Small intestine (tissue), 7 donors: Measurements from ENCODE around the gene DLEU7. TPM values are rescaled to one million over a fixed set of nuclear protein-coding genes. Genes with fewer than 3 reads are reported as not detected.

Source experiments
- DNase-seq, 2 donors: peaks; one replicate each; pipeline versions ENCODE4 v3.0.0 to v3.0.0-alpha.2; 2013
- FAIRE-seq: peaks from 2 replicates; lab custom pipeline; 2012; peaks lifted over from hg19 to GRCh38; lab: Jason Lieb, UNC
- H3K27ac ChIP-seq, 3 donors: one replicate each; pipeline ENCODE4 v1.5.1; 2013; ENCODE audit warnings: low read length in 2 of 3, mild to moderate bottlenecking in 2 of 3, control low read depth in 1 of 3, inconsistent platforms in 1 of 3, low read depth in 1 of 3, moderate library complexity in 1 of 3
- H3K27me3 ChIP-seq, 3 donors: one replicate each; pipeline ENCODE4 v1.6.1; 2013; ENCODE audit warnings: low read length in 3 of 3, inconsistent platforms in 1 of 3; ENCODE audit not compliant: control insufficient read depth in 3 of 3, insufficient read depth in 3 of 3
- H3K36me3 ChIP-seq, 3 donors: one replicate each; pipeline ENCODE4 v1.6.1; 2013; ENCODE audit warnings: low read length in 3 of 3, inconsistent platforms in 1 of 3, low read depth in 1 of 3, mild to moderate bottlenecking in 1 of 3, moderate library complexity in 1 of 3; ENCODE audit not compliant: control insufficient read depth in 3 of 3, insufficient read depth in 2 of 3
- H3K4me1 ChIP-seq, 3 donors: one replicate each; pipeline ENCODE4 v1.6.1; 2013; ENCODE audit warnings: low read length in 2 of 3, inconsistent platforms in 1 of 3, low read depth in 1 of 3, mild to moderate bottlenecking in 1 of 3, moderate library complexity in 1 of 3; ENCODE audit not compliant: control insufficient read depth in 3 of 3, insufficient read depth in 2 of 3
- H3K4me3 ChIP-seq, 3 donors: one replicate each; pipeline ENCODE4 v1.5.1; 2013; ENCODE audit warnings: low read length in 3 of 3, control low read depth in 1 of 3, inconsistent platforms in 1 of 3, low read depth in 1 of 3, mild to moderate bottlenecking in 1 of 3, moderate library complexity in 1 of 3
- H3K9me3 ChIP-seq, 2 donors: one replicate each; pipeline ENCODE4 v1.6.1; 2013; ENCODE audit warnings: low read depth in 1 of 2, low read length in 1 of 2; ENCODE audit not compliant: control insufficient read depth in 2 of 2, insufficient read depth in 1 of 2
- WGBS, 3 donors: extraction: QIAGEN DNeasy Blood & Tissue Kit; methylation state at CpG; one replicate each; pipeline ENCODE4 v1.1.7; 2013; 5-methylcytosine and 5-hydroxymethylcytosine counted together
- polyA plus RNA-seq, 4 donors: library from polyadenylated mRNA; stranded (reverse) in 3 of 4; unstranded in 1 of 4; fragments of 200-250 nt in 3 of 4; fragments of 120-200 nt in 1 of 4; gene quantifications; one replicate each; pipeline versions ENCODE4 v1.2.1 to v1.2.3, GENCODE V29; 2013
- donor health status: healthy with polysubstance abuse.
- donor health status: control.
- donor health status: control.
- donor health status: Bipolar disorder and iron deficiency.
- donor health status: healthy.

The DLEU7 gene
- polyA plus RNA-seq, 4 donors: 0.18 to 0.53 (median 0.27) TPM; not detected in 1

- 91 to 94% (median 92%) methylated on average over 5 of the region's 5 CpGs for WGBS, 3 donors
- H3K9me3 ChIP-seq: peaks cover 0 to 3% of the 10 kb centered on the region in 2 donors
- H3K36me3 ChIP-seq: no peaks in the 10 kb centered on the region
- H3K4me1 ChIP-seq: no peaks in the 10 kb centered on the region
- no peak overlapping the region for H3K27ac ChIP-seq
- DNase-seq (no peak), FAIRE-seq (no peak)
- no peak overlapping the region for H3K4me3 ChIP-seq
- no peaks in the 10 kb centered on the region for H3K27me3 ChIP-seq
Observed at GRCh38 chr13:50882816-50883435, 39.4 kb upstream of the DLEU7 start.

GRCh38 chr13:50873991-50874390, 30.5 kb upstream of the DLEU7 start:
- Histone ChIP-seq H3K9me3 (no peaks in the 10 kb centered on the region), H3K4me3 (no peak overlapping the region), H3K4me1 (no peaks in the 10 kb centered on the region), H3K27me3 (no peaks in the 10 kb centered on the region), H3K36me3 (no peaks in the 10 kb centered on the region), H3K27ac (no peak overlapping the region)
- no peak for FAIRE-seq
- DNase-seq: no peak
- WGBS, 3 donors: 87 to 95% (median 91%) methylated on average over 2 of the region's 2 CpGs

- H3K27ac ChIP-seq: no peak overlapping the region
- H3K4me1 ChIP-seq: no peaks in the 10 kb centered on the region
- H3K27me3 ChIP-seq: no peaks in the 10 kb centered on the region
- no peaks in the 10 kb centered on the region for H3K36me3 ChIP-seq
- FAIRE-seq (no peak), DNase-seq (no peak)
- WGBS, 3 donors: 57 to 69% (median 67%) methylated on average over 2 of the region's 2 CpGs
- H3K4me3 ChIP-seq: no peak overlapping the region
- H3K9me3 ChIP-seq: no peaks in the 10 kb centered on the region
Observed at GRCh38 chr13:50873467-50873866, 30.0 kb upstream of the DLEU7 start.

- H3K4me3 ChIP-seq: no peak overlapping the region
Observed at GRCh38 chr13:50871405-50871804, 27.9 kb upstream of the DLEU7 start.

GRCh38 chr13:50867637-50867945, 24.1 kb upstream of the DLEU7 start:
- peaks cover 0 to 2% (median 0%) of the 10 kb centered on the region in 3 donors for H3K27me3 ChIP-seq
- H3K4me3 ChIP-seq: no peak overlapping the region
- no peaks in the 10 kb centered on the region for H3K4me1 ChIP-seq
- no peak for FAIRE-seq
- no peaks in the 10 kb centered on the region for H3K9me3 ChIP-seq
- H3K27ac ChIP-seq: no peak overlapping the region
- DNase-seq: no peak
- 61 to 72% (median 67%) methylated on average over 3 of the region's 3 CpGs for WGBS, 3 donors
- no peaks in the 10 kb centered on the region for H3K36me3 ChIP-seq

More at GRCh38 chr13:50871405-50871804, 27.9 kb upstream of the DLEU7 start:
- Histone ChIP-seq H3K27me3 (peaks cover 0 to 2% (median 0%) of the 10 kb centered on the region in 3 donors), H3K27ac (no peak overlapping the region), H3K36me3 (no peaks in the 10 kb centered on the region), H3K9me3 (no peaks in the 10 kb centered on the region), H3K4me1 (no peaks in the 10 kb centered on the region)
- no peak for DNase-seq
- FAIRE-seq: no peak
- WGBS, 3 donors: 75 to 90% (median 84%) methylated on average over 1 of the region's 1 CpG

GRCh38 chr13:50866817-50867636, 23.5 kb upstream of the DLEU7 start:
- Histone ChIP-seq H3K36me3 (no peaks in the 10 kb centered on the region), H3K4me3 (no peak overlapping the region), H3K27me3 (peaks cover 0 to 2% (median 0%) of the 10 kb centered on the region in 3 donors), H3K4me1 (no peaks in the 10 kb centered on the region), H3K9me3 (no peaks in the 10 kb centered on the region), H3K27ac (no peak overlapping the region)
- DNase-seq (no peak), FAIRE-seq (no peak)
- WGBS, 3 donors: 73 to 84% (median 77%) methylated on average over 2 of the region's 2 CpGs

- Histone ChIP-seq H3K27me3 (peaks cover 0 to 2% (median 0%) of the 10 kb centered on the region in 3 donors), H3K4me3 (no peak overlapping the region), H3K27ac (no peak overlapping the region), H3K36me3 (no peaks in the 10 kb centered on the region), H3K9me3 (no peaks in the 10 kb centered on the region), H3K4me1 (no peaks in the 10 kb centered on the region)
- DNase-seq (no peak), FAIRE-seq (no peak)
- WGBS, 3 donors: 90 to 99% (median 94%) methylated on average over 1 of the region's 1 CpG
Observed at GRCh38 chr13:50864492-50864891, 21.0 kb upstream of the DLEU7 start.

GRCh38 chr13:50855681-50856080, 12.2 kb upstream of the DLEU7 start:
- Histone ChIP-seq H3K4me1 (no peaks in the 10 kb centered on the region), H3K27ac (no peak overlapping the region), H3K4me3 (no peak overlapping the region), H3K9me3 (peaks cover 0 to 6% of the 10 kb centered on the region in 2 donors), H3K27me3 (no peaks in the 10 kb centered on the region), H3K36me3 (peaks cover 0 to 3% (median 0%) of the 10 kb centered on the region in 3 donors)
- DNase-seq (no peak), FAIRE-seq (no peak)
- WGBS, 3 donors: 82 to 92% (median 89%) methylated on average over 2 of the region's 2 CpGs
